Measurements from ENCODE around the gene MTMR3. TPM values are rescaled to one million over a fixed set of nuclear protein-coding genes. Genes with fewer than 3 reads are reported as not detected.
A peak's percentile ranks its signal among the peaks of the same experiment; 100 is the strongest.

The MTMR3 gene
- total and polyA plus RNA-seq, 12 donors, result 23.5 to 80.7 (median 40.9) TPM

DNA sequence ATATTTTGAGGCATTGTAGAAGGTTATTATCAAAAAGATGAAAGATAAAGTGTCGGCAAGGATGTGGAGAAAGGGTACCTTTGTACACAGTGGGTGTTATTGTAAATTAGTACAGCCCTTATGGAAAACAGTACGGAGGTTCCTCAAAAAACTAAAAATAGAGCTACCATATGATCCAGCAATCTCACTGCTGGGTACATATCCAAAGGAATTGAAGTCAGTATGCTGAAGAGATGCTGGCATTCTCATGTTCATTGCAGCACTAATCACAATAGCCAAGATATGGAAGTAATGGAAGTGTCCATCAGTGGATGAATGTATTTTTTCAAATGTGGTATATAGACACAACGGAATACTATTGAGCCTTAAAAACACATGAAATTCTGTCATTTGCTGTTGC, 15.1 kb upstream of the MTMR3 start:
- no peak for DNase-seq
- H3K4me1 ChIP-seq (replicated peaks in 1 of 2), result peaks cover 4 to 19% of the 10 kb centered on the region in 2 donors
- H3K36me3 ChIP-seq (replicated peaks in 1 of 2), result no peaks in the 10 kb centered on the region
- H3K9me3 ChIP-seq (replicated peaks in 1 of 3), result no peaks in the 10 kb centered on the region
- H3K4me3 ChIP-seq, result no peak overlapping the region
- TF ChIP-seq POLR2A (IDR thresholded peaks at IDR 0.05) (no peak), CTCF (IDR thresholded peaks at IDR 0.05) (no peak)
- H3K27me3 ChIP-seq, result no peaks in the 10 kb centered on the region
- intact Hi-C loops (cut with DNase I), result no loop called here
- H3K27ac ChIP-seq, result no peak overlapping the region
- 86 to 90% (median 87%) methylated on average over 3 of the region's 3 CpGs for WGBS, 4 donors

DNA sequence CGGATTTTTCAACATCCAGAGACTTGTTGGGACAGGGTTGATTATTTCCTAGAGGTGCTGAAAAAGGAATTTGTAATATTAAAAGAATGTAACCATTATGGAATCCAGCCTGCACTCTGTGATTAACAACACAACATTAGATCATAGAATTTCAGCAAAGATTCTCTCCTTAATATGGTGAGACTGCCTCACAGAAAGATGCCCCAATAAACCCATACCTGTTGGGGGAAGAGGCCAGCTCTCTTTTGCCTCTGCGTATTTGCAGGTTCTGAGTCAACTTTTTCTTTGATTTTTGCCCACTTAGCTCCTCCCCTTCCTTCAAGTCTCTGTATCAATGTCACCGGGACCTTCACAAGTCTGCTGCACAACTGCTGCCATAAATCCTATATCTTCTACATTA, 12.4 kb upstream of the MTMR3 start:
- Histone ChIP-seq H3K4me1 (replicated peaks in 1 of 2) (peaks cover 4 to 19% of the 10 kb centered on the region in 2 donors), H3K36me3 (replicated peaks in 1 of 2) (no peaks in the 10 kb centered on the region), H3K27ac (no peak overlapping the region), H3K27me3 (no peaks in the 10 kb centered on the region), H3K4me3 (no peak overlapping the region), H3K9me3 (replicated peaks in 1 of 3) (no peaks in the 10 kb centered on the region)
- DNase-seq, result no peak
- WGBS, 4 donors, result 36 to 67% (median 41%) methylated on average over 2 to 3 of the region's 3 CpGs
- intact Hi-C loops (cut with DNase I), result no loop called here
- TF ChIP-seq POLR2A (IDR thresholded peaks at IDR 0.05) (no peak), CTCF (IDR thresholded peaks at IDR 0.05) (no peak)

GRCh38 chr22:29871684-29872083, 11.3 kb upstream of the MTMR3 start:
- no peak overlapping the region for H3K4me3 ChIP-seq
- peaks cover 4 to 19% of the 10 kb centered on the region in 2 donors for H3K4me1 ChIP-seq (replicated peaks in 1 of 2)
- no peaks in the 10 kb centered on the region for H3K27me3 ChIP-seq
- intact Hi-C loops (cut with DNase I), result no loop called here
- peak overlapping the region in 3 of 5 donors; percentile 31 to 54 (median 40) for H3K27ac ChIP-seq
- peak in 1 of 2 donors; percentile 23 for TF ChIP-seq POLR2A (IDR thresholded peaks at IDR 0.05)
- TF ChIP-seq CTCF (IDR thresholded peaks at IDR 0.05), result no peak
- peak; percentile 67 to 84 (median 73) for DNase-seq
- WGBS, 4 donors, result 26 to 40% (median 29%) methylated on average over 5 of the region's 5 CpGs
- H3K9me3 ChIP-seq (replicated peaks in 1 of 3), result no peaks in the 10 kb centered on the region
- H3K36me3 ChIP-seq (replicated peaks in 1 of 2), result no peaks in the 10 kb centered on the region

DNA sequence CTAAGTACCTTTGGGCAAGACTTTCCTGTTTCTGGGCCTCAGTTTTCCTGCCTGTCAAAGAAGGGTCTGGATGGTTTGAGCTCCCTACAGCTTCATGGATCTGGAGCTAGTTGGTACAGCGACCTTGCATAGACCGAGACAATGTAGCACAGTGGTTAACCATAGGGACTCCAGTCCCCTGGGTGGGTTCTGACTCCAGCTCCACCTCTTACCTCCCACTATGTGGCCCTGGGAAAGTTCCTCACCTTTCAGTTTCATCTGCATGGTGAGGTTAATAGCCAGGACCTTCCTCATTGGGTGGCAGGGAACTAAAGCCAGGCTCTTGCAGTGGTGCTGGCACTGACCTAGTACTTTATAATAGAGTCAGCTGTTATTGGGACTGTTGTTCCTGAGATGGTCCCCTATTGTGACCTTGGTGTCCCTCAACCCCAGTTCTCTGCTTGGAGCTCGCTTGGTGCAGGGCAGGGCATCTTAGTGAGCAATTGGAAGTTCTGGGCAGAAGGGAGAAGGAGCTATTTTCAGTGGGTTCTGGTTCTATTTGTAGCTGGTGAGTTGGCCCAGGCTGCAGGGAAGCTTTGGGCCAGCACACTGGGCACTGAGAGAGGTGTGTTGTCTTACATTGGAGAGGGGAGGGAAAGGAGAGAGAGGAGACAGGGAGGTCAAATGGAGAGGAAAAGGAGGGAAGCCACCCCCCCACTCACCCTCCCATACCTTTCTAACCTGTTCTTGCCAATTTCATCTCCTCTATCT, 10.7 kb upstream of the MTMR3 start:
- WGBS, 4 donors, result 70 to 100% (median 86%) methylated on average over 1 to 3 of the region's 3 CpGs
- Histone ChIP-seq H3K36me3 (replicated peaks in 1 of 2) (no peaks in the 10 kb centered on the region), H3K27me3 (no peaks in the 10 kb centered on the region), H3K9me3 (replicated peaks in 1 of 3) (no peaks in the 10 kb centered on the region), H3K4me3 (no peak overlapping the region), H3K27ac (peak overlapping the region in 2 of 5 donors; percentile 40 to 54), H3K4me1 (replicated peaks in 1 of 2) (peaks cover 4 to 19% of the 10 kb centered on the region in 2 donors)
- intact Hi-C loops (cut with DNase I), result no loop called here
- TF ChIP-seq CTCF (IDR thresholded peaks at IDR 0.05), result no peak
- no peak for TF ChIP-seq POLR2A (IDR thresholded peaks at IDR 0.05)
- no peak for DNase-seq

All from adrenal gland (tissue), 12 donors.